Activated CD4-positive, alpha-beta T cell treated with anti-CD3 and anti-CD28 coated beads, Interleukin-2, amount 50 U/mL, for 24 hours (primary cell): ENCODE measurements around the gene CAPN9.

Source experiments
- DNase-seq, 2 donors: peaks; one replicate each; pipeline ENCODE4 v3.0.0-alpha.2; 2020; ENCODE audit warnings: low read depth in 1 of 2, low spot score in 1 of 2

The CAPN9 gene

GRCh38 chr1:230745071-230745470, 2.1 kb upstream of the CAPN9 start:
- no peak for DNase-seq

GRCh38 chr1:230746617-230747016, 571 bp upstream of the CAPN9 start:
- DNase-seq, result no peak

- no peak for DNase-seq
Measured at GRCh38 chr1:230747890-230748800, 957 bp downstream of the CAPN9 start.

GRCh38 chr1:230749150-230749549, 2.0 kb downstream of the CAPN9 start:
- no peak for DNase-seq

- DNase-seq, result no peak
Measured at GRCh38 chr1:230749635-230750034, 2.4 kb downstream of the CAPN9 start.

GRCh38 chr1:230750576-230750975, 3.4 kb downstream of the CAPN9 start:
- DNase-seq, result no peak

GRCh38 chr1:230750986-230751625, 3.9 kb downstream of the CAPN9 start:
- no peak for DNase-seq

GRCh38 chr1:230752407-230752806, 5.2 kb downstream of the CAPN9 start:
- no peak for DNase-seq

GRCh38 chr1:230753191-230753585, 6.0 kb downstream of the CAPN9 start:
- DNase-seq, result no peak

GRCh38 chr1:230753586-230754251, 6.5 kb downstream of the CAPN9 start:
- no peak for DNase-seq

- DNase-seq, result no peak
Measured at GRCh38 chr1:230754796-230755195, 7.6 kb downstream of the CAPN9 start.

- DNase-seq, result no peak
Measured at GRCh38 chr1:230757856-230758708, 10.9 kb downstream of the CAPN9 start.

GRCh38 chr1:230758709-230759368, 11.7 kb downstream of the CAPN9 start:
- no peak for DNase-seq

- no peak for DNase-seq
Measured at GRCh38 chr1:230759369-230760065, 12.3 kb downstream of the CAPN9 start.

- no peak for DNase-seq
Measured at GRCh38 chr1:230760360-230760827, 13.2 kb downstream of the CAPN9 start.

- DNase-seq, result no peak
Measured at GRCh38 chr1:230761443-230762167, 14.4 kb downstream of the CAPN9 start.

- no peak for DNase-seq
Measured at GRCh38 chr1:230763927-230764591, 16.9 kb downstream of the CAPN9 start.

- no peak for DNase-seq
Measured at GRCh38 chr1:230766318-230766717, 19.1 kb downstream of the CAPN9 start.
